GM13976 (cell line): ENCODE results near the gene KCNH1.

ENCODE experiments used
- DNase-seq: peaks from one replicate; pipeline ENCODE4 v3.0.0; 2012; ENCODE audit warnings: low spot score
- CTCF ChIP-seq: IDR thresholded peaks from 2 replicates; pipeline ENCODE4 v1.5.1; 2012; ENCODE audit warnings: borderline replicate concordance, mild to moderate bottlenecking; ENCODE audit not compliant: insufficient read depth; ENCODE audit errors: extremely low read depth, missing control alignments, control extremely low read depth
- in situ Hi-C: fragments of 300-500 bp; cut with MboI; formaldehyde crosslinking; loops from one replicate; pipeline ENCODE4 v1.12.0; 2022; ENCODE audit warnings: low sequenced_read_pairs, mixed read lengths, inconsistent platforms; ENCODE audit not compliant: unreplicated experiment

Gene KCNH1

GRCh38 chr1:211129776-211130175 lies 4.2 kb downstream of the KCNH1 start:
- TF ChIP-seq CTCF: no peak
- in situ Hi-C loops: loop anchor here (10.0 to 25.0 kb wide), 2 partner anchors 555 to 717 kb away; no protein-coding TSS in a partner anchor
- DNase-seq: no peak

- TF ChIP-seq CTCF: no peak
- in situ Hi-C loops: loop anchor here (25.0 kb wide), 1 partner anchor 715 kb away; no protein-coding TSS in a partner anchor
- DNase-seq: no peak
These were observed 6.8 kb downstream of the KCNH1 start for GRCh38 chr1:211127166-211127565.

GRCh38 chr1:211126622-211127021 lies 7.3 kb downstream of the KCNH1 start:
- in situ Hi-C loops: loop anchor here (25.0 kb wide), 1 partner anchor 714 kb away; no protein-coding TSS in a partner anchor
- no peak for TF ChIP-seq CTCF
- no peak for DNase-seq

GRCh38 chr1:211118407-211119102 lies 15.4 kb downstream of the KCNH1 start:
- in situ Hi-C loops: no loop called here
- no peak for TF ChIP-seq CTCF
- DNase-seq: no peak

- no peak for TF ChIP-seq CTCF
- DNase-seq: no peak
- in situ Hi-C loops: no loop called here
These were observed 19.5 kb downstream of the KCNH1 start for GRCh38 chr1:211114446-211114845.

GRCh38 chr1:211113566-211113965 lies 20.4 kb downstream of the KCNH1 start:
- DNase-seq: no peak
- TF ChIP-seq CTCF: no peak
- in situ Hi-C loops: no loop called here
